Right renal pelvis (tissue), 4 donors: ENCODE measurements around the gene GLRX2. TPM values are rescaled to one million over a fixed set of nuclear protein-coding genes. Genes with fewer than 3 reads are reported as not detected.
"Not testable (repeated sequence)": the region's sequence is repeated elsewhere in the genome, so short reads cannot be mapped to it uniquely, and the experiment has no call there.

ENCODE experiments used
- DNase-seq, 4 donors: peaks; one replicate each; pipeline ENCODE4 v3.0.0-alpha.2; 2013; ENCODE audit warnings: low read depth in 4 of 4, low spot score in 3 of 4, missing footprints in 1 of 4
- polyA plus RNA-seq, 4 donors: library from polyadenylated mRNA; unstranded; fragments of 120-200 nt; gene quantifications; one replicate each; pipeline ENCODE4 v1.2.1, GENCODE V29; 2013; ENCODE audit not compliant: insufficient read length in 4 of 4

GLRX2 gene
- polyA plus RNA-seq, 4 donors = 12.1 to 17.3 (median 15.8) TPM

DNA sequence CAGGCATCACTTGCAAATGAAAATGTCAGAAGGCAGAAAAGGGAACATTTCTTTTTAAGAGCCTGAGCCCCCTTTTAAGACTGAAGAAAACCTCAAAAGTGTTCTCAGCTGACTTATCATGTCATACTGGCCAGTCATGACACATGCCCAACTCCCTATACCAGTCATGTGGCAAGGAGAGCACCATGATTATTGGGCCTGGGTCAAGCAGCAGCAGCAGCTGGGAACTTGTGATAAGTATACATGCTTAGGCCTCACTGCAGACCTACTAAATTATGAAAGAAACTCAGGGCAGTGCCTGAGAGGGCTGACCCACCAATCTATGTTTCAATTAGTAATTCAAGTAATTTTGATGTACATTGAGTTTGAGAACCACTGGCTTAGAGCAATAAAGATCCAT is 37.2 kb downstream of the GLRX2 start:
- no peak for DNase-seq

DNA sequence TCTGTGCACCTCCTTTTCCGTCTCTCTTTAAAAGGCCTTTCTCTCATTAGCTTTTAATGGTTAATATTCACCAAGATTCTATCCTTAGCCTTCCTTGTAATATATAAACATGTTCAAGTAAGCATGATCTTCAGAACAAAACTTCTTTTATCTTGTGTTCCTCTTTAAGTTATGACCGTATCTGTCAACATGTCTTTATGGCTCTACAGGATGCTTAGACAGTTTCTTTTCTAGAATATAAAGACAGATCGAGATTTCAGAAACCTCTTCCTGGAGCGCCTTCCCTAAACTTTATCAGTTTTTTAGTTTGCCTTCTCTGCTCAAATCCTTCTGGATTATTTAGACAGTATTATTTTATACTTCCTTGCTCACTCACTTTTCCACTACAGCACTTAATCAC is 38.6 kb downstream of the GLRX2 start:
- DNase-seq = no peak

DNA sequence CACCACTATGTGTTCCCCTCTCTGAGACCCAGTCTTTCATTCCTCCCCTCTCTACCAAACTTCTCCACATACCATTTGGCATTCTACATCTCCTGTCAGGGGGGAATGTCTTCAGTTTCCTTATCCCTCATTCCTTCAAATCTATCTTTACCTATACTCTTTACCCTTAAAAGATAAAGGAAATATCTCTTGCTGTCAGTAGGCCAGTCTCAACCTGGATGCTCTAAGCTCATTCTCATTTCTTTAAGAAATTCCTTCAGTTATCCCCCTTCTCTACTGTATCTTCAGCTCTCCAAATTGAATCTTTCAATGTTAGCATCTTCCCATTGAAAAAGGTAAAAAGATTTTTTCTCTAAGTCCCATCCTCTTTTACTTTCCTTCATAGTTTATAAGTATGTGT is 39.3 kb downstream of the GLRX2 start:
- DNase-seq = no peak

DNA sequence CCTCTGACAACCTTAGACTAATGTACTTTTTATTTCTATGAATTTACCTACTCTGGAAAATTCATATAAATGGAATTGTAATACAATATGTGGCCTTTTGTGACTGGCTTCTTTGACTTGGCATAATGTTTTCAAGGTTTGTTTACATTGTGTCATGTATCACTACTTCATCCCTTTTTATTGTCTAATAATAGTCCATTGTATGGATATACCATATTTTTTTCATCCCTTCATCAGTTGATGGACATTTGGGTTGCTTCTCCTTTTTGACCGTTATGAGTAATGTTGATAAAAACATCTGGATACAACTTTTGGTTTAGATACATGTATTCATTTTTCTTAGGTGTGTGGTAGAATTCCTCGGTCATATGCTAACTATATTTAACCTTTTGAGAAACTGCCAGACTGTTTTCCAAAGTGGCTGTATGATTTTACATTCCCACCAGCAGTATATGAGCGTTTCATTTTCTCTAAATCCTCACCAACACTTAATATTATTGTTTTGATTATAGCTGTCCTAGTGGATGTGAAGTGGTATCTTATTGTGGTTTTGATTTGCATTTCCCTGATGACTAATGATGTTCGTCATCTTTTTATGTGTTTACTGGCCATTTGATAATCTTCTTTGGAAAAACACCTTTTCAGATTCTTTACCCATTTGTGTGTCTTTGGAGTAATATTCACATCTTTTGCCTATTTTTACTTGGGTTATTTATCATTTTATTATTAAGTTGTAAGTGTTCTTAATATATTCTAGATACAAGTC is 42.3 kb downstream of the GLRX2 start:
- no peak for DNase-seq

DNA sequence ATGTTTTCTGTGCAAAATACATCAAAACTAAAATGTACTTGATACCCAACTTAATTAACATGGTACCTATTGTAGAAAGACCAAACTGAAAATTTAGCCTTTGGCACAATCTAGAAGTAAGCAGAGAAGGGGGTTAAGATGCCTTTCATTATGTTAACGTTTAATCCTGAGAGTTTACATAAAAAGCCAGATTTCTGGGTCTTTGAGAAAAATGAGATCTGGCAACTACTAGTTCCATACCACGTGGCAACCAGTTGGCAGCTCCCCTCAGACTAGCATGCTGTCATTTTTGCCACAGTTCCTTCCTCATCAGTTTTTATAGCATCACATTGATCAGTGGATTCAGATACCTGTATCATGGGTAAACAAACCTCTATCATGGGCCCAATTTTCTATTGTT is 44.3 kb downstream of the GLRX2 start:
- DNase-seq = no peak

DNA sequence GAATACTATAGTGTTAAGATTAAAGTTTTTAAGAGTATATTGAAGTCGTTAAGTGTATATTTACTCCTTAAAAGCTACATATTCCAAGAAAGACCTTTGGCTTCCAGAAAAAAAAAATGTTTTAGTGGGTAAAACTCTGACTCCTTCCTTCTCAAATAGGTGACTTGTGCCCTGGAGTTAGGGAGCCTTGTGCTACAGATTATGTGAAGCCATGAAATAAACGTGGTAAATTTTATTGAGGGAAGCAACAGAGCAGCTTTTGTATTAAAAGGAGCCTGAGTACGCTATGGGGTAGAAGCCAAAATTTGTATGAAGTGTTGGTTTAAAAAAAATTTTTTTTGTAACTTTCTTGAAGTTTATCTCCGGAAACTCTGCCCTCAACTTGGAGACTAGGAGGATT is 44.8 kb downstream of the GLRX2 start:
- peak in 2 of 4 donors; percentile 0 to 8 for DNase-seq

DNA sequence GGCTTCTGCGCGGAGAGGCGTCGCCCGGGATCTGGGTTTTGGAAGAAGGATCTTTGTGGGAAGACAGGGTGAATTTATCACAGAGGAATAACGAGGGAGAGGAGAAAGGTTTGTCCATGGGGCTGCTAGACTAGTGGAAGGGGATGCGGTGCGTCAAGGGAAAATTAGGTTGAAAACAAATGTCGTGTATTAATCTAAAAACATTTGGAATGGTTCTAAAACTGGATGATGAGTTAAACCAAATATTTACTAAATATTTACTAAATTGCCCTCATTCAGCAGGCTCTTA is 45.2 kb downstream of the GLRX2 start:
- peak in 1 of 4 donors; percentile 7 for DNase-seq

DNA sequence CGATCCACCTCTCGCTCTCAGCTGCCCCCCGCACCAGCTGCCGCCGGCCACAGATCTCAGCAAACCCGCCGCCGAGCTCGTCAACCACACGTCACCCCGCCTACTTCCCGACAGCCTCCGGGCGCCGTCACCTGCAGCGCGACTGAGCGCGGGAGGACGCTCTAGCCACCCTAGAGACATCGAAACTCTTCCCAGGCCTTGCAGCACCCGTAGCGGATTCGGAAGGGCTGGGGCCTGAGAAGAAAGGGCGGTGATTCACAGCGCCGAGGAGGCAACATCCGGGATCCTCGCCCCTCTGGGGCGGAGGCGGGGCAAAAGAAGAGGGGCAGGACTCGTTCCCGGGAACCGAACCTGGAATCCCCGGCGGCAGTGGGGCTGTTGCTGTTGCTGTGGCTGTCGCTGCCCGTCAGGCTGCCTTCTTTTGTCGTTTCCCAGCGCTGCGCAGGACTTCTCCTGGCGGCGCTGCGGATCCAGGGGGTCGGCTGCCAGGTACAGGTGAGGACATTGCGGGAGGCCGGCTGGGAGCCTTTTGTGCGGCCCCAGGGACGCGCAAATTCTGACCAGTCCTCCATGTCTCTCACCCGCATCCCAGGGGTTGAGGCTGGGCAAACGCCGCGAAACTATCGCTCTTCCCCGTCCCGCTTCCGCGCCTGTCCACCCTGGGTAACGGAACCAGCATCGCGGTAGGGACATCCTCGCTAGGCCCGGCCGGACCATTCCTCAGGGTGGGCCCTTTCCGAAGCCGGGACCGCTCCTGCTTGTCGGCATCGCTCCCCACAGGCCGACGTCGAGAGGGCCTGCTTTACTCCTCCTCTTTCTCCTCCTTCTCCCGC is 45.7 kb downstream of the GLRX2 start, which contains the start of the genes RO60 and UCHL5:
Gene RO60 (plus strand): TSS at position 331 of the 833 bp plus-strand sequence. CDS start 9,443 bp downstream, outside the sequence.
Gene UCHL5 (minus strand): TSS at position 79 of the 833 bp plus-strand sequence. CDS start 100 bp downstream, outside the sequence.
- DNase-seq = peak; percentile 85 to 96 (median 94)

DNA sequence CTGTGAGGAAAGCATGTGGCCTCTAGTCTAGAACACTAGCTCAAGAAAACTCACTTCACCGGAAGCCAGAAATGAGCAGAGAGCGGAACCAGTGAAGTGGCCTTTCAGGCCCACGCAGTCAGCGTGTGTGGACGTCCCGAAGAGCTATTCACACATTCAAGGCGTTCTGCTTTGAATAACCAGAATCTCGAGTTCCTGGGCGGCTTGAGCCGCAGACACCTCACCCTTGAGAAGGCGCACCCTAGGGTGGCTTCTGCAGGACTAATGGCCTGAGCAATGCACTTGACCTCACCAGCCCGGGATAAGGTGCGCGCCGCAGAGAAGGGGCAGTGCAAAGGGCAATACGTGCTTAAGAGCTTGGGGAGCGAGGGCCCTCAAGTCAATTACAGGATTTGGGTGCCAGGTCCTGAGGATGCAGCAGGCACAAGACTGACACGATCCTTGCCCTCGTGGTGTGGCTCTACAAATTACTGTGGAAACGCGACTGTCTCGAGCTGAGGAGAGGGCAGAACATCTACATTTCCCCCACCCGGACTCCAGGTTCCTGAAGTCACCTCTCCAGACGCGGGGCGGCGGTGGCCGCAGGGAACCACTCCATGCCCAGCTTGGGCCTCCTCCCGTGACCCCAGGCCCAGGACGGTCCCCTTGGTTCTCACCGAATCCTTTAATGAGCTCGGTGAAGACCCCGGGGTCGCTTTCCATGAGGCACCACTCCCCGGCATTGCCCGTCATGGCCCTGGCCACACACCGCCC is 46.5 kb downstream of the GLRX2 start:
- peak; percentile 25 to 40 (median 30) for DNase-seq

DNA sequence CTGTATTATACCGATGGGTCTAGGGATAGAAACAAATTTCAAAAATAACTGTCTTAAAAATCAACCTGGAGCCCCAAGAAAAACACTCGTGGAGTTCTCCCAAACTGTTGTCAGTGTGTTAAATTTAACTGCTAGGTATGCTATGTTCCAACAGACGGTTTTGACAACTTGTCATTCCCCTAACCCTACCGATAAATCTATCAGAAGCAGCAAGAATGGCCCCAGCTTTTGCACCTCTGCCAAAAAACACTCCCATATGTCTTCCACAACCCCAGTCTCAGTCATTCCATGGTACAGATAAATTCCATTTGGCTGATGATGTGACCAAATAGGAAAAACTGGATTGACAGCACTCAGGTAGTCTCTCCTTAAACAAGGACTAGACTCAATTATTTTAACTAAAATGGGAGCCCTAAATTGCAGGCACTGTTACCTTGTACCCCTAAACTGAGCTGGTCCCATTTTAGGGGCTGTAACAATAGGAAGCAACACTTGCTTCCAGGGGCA is 51.0 kb downstream of the GLRX2 start:
- no peak for DNase-seq

DNA sequence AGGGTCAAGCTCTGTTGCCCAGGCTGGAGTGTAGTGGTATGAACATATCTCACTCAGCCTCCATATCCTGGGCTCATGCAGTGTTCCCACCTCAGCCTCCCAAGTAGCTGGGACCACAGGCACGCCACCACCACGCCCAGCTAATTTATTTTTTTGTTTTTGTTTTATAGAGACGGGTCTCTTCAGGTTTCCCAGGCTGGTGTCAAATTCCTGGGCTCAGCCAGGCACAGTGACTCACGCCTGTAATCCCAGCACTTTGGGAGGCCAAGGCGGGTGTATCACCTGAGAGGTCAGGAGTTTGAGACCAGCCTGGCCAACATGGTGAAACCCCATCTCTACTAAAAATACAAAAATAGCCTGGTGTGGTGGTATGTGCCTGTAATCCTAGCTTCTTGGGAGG is 56.3 kb downstream of the GLRX2 start:
- not testable (repeated sequence) for DNase-seq

Other genes starting within 250 kb of the GLRX2 start
- gene UCHL5, start 46.1 kb downstream of the GLRX2 start, polyA plus RNA-seq = 10 to 100 TPM; 41.2 to 51.2 (median 49.4) TPM
- 10 to 100 TPM; 32.9 to 42.1 (median 38.1) TPM for gene RO60, start 45.8 kb downstream of the GLRX2 start, polyA plus RNA-seq
- gene CDC73, start 16.6 kb upstream of the GLRX2 start, polyA plus RNA-seq = 10 to 100 TPM; 40.9 to 55.1 (median 52.3) TPM
- 10 to 100 TPM; 17.8 to 24.8 (median 19.6) TPM for gene B3GALT2, start 81.2 kb upstream of the GLRX2 start, polyA plus RNA-seq